Adrenal gland (tissue), 12 donors: ENCODE results near the gene STX4. TPM values are rescaled to one million over a fixed set of nuclear protein-coding genes. Genes with fewer than 3 reads are reported as not detected.
A peak's percentile ranks its signal among the peaks of the same experiment; 100 is the strongest.

Experiments
- DNase-seq, 7 donors: peaks; one replicate each; pipeline ENCODE4 v3.0.0-alpha.2; 2019 to 2020
- H3K27ac ChIP-seq, 5 donors: fragments of 200-600 bp; sonication (generic) in 4 of 5; 1 replicate in 3 of 5; 2 replicates in 2 of 5; pipeline versions ENCODE4 v1.5.1 to v1.8.0; 2016 to 2020; ENCODE audit warnings: mild to moderate bottlenecking in 1 of 5
- H3K27me3 ChIP-seq: fragments of 200-600 bp; 2 replicates; pipeline ENCODE4 v1.8.0; 2021
- H3K36me3 ChIP-seq, 2 donors: fragments of 200-600 bp; replicated peaks in 1 of 2; 1 replicate in 1 of 2; 2 replicates in 1 of 2; pipeline versions ENCODE4 v1.5.1 to v1.8.0; 2018 to 2022
- H3K4me1 ChIP-seq, 2 donors: fragments of 200-600 bp; replicated peaks in 1 of 2; 1 replicate in 1 of 2; 2 replicates in 1 of 2; pipeline versions ENCODE4 v1.5.1 to v1.8.0; 2018 to 2021
- H3K4me3 ChIP-seq, 4 donors: fragments of 200-600 bp; sonication (generic) in 3 of 4; one replicate each; pipeline ENCODE4 v1.5.1; 2016 to 2018
- H3K9me3 ChIP-seq, 3 donors: fragments of 200-600 bp; sonication (generic) in 1 of 3; replicated peaks in 1 of 3; 1 replicate in 2 of 3; 2 replicates in 1 of 3; pipeline versions ENCODE4 v1.5.1 to v1.8.0; 2016 to 2021
- POLR2A ChIP-seq, 2 donors: fragments of 450-650 bp; IDR thresholded peaks; one replicate each; pipeline ENCODE4 v1.6.1; 2017; ENCODE audit warnings: antibody characterized with exemption in 2 of 2, mild to moderate bottlenecking in 2 of 2, moderate library complexity in 1 of 2
- WGBS, 4 donors: extraction: QIAGEN DNeasy Blood & Tissue Kit in 2 of 4; methylation state at CpG; one replicate each; pipeline versions ENCODE4 v1.1.5 to v1.1.7; 2013 to 2017; 5-methylcytosine and 5-hydroxymethylcytosine counted together
- intact Hi-C, 2 donors: fragments of 100-400 bp; cut with DNase I; formaldehyde crosslinking; loops; one replicate each; pipeline versions ENCODE4 v1.14.1 to v1.15.0; 2022 to 2023
- polyA plus RNA-seq, 3 donors: library from polyadenylated mRNA; stranded (reverse); fragments of 200-250 nt in 2 of 3; fragments of 350-450 nt in 1 of 3; fragmentation: Illumina TruSeq in 1 of 3; extraction: RNeasy Lipid Tissue Mini Kit (QIAGEN cat#74804) in 1 of 3; gene quantifications; one replicate each; pipeline ENCODE4 v1.2.3, GENCODE V29; 2013 to 2014
- total RNA-seq, 9 donors: library from RNA; depleted of rRNA in 4 of 9; stranded (reverse); fragments of >200 nt in 4 of 9; fragments of 120-200 nt in 1 of 9; fragmentation: NEBNext Ultra II Directional in 1 of 9; extraction: Animal tissue kit (Norgen Biotek cat#: 25700) in 1 of 9; gene quantifications; one replicate each; pipeline versions ENCODE4 v1.1.0 to v1.2.4, GENCODE V29; 2013 to 2023
- TF ChIP-seq, protein P1 (sequence below), 6 experiments: fragments of 450-650 bp in 4 of 6; fragments of 200-600 bp in 2 of 6; sonication (generic) in 1 of 6; IDR thresholded peaks; 1 replicate in 5 of 6; 2 replicates in 1 of 6; pipeline versions ENCODE4 v1.5.1 to v1.8.0; 2016 to 2021; ENCODE audit warnings: antibody characterized with exemption in 6 of 6, mild to moderate bottlenecking in 2 of 6, moderate library complexity in 1 of 6
- donor health status: healthy with polysubstance abuse.
- donor health status: Bipolar disorder and iron deficiency.
- donor health status: DM: yes; HTN: yes; CAD: no.
- donor health status: DM: no; HTN: no; CAD: no.
- donor health status: DM: no; HTN: no; CAD: no.
- donor health status: DM: yes; HTN: yes; CAD: no.

STX4 gene
- total and polyA plus RNA-seq, 12 donors = 25.0 to 225 (median 58.0) TPM

DNA sequence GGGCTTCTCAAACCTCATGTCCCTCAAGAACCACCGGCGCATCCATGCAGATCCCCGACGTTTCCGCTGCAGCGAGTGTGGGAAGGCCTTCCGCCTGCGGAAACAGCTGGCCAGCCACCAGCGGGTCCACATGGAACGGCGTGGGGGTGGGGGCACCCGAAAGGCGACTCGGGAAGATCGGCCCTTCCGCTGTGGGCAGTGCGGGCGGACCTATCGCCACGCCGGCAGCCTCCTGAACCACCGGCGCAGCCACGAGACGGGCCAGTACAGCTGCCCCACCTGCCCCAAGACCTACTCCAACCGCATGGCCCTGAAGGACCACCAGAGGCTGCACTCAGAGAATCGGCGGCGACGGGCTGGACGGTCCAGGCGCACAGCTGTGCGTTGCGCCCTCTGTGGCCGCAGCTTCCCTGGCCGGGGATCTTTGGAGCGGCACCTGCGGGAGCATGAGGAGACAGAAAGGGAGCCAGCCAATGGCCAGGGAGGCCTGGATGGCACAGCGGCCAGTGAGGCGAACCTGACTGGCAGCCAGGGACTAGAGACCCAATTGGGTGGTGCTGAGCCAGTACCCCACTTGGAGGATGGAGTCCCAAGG, 46.8 kb downstream of the STX4 start:
- Histone ChIP-seq H3K4me3 (no peak overlapping the region), H3K36me3 (peaks cover 0 to 51% of the 10 kb centered on the region in 2 donors), H3K27me3 (no peaks in the 10 kb centered on the region), H3K4me1 (peaks cover 0 to 6% of the 10 kb centered on the region in 2 donors), H3K27ac (no peak overlapping the region), H3K9me3 (no peaks in the 10 kb centered on the region)
- intact Hi-C loops = loop anchor here in 1 of 2 donors (10.0 kb wide), 1 partner anchor 65 kb away; no protein-coding TSS in a partner anchor
- DNase-seq = peak in 2 of 7 donors; percentile 18 to 29
- 93 to 99% (median 96%) methylated on average over 11 to 40 of the region's 40 CpGs for WGBS, 4 donors
- TF ChIP-seq, protein P1, sequence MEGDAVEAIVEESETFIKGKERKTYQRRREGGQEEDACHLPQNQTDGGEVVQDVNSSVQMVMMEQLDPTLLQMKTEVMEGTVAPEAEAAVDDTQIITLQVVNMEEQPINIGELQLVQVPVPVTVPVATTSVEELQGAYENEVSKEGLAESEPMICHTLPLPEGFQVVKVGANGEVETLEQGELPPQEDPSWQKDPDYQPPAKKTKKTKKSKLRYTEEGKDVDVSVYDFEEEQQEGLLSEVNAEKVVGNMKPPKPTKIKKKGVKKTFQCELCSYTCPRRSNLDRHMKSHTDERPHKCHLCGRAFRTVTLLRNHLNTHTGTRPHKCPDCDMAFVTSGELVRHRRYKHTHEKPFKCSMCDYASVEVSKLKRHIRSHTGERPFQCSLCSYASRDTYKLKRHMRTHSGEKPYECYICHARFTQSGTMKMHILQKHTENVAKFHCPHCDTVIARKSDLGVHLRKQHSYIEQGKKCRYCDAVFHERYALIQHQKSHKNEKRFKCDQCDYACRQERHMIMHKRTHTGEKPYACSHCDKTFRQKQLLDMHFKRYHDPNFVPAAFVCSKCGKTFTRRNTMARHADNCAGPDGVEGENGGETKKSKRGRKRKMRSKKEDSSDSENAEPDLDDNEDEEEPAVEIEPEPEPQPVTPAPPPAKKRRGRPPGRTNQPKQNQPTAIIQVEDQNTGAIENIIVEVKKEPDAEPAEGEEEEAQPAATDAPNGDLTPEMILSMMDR (IDR thresholded peaks at IDR 0.05) = no peak
- no peak for TF ChIP-seq POLR2A (IDR thresholded peaks at IDR 0.05)

DNA sequence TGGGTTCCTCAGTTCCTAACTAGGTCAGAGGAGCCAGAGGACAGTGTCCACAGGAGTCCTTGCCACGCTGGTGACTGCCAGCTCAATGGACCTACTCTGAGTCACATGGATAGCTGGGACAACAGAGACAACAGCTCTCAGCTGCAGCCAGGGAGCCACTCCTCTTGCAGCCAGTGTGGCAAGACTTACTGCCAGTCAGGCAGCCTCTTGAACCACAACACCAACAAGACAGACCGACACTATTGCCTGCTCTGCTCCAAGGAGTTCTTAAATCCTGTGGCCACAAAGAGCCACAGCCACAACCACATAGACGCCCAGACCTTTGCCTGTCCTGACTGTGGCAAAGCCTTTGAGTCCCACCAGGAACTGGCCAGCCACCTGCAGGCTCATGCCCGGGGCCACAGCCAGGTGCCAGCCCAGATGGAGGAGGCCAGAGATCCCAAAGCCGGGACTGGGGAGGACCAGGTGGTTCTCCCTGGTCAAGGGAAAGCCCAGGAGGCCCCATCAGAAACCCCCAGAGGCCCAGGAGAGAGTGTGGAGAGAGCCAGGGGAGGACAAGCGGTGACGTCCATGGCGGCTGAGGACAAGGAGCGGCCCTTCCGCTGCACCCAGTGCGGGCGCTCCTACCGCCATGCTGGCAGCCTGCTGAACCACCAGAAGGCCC, 47.5 kb downstream of the STX4 start:
- no peaks in the 10 kb centered on the region for H3K9me3 ChIP-seq
- no peaks in the 10 kb centered on the region for H3K27me3 ChIP-seq
- no peak overlapping the region for H3K27ac ChIP-seq
- no peak overlapping the region for H3K4me3 ChIP-seq
- H3K4me1 ChIP-seq = no peaks in the 10 kb centered on the region
- DNase-seq = no peak
- intact Hi-C loops = loop anchor here in 1 of 2 donors (10.0 kb wide), 1 partner anchor 64 kb away; no protein-coding TSS in a partner anchor
- 87 to 95% (median 93%) methylated on average over 3 to 13 of the region's 13 CpGs for WGBS, 4 donors
- peaks cover 0 to 51% of the 10 kb centered on the region in 2 donors for H3K36me3 ChIP-seq
- TF ChIP-seq POLR2A (IDR thresholded peaks at IDR 0.05) = no peak
- TF ChIP-seq, protein P1 (IDR thresholded peaks at IDR 0.05) = no peak

DNA sequence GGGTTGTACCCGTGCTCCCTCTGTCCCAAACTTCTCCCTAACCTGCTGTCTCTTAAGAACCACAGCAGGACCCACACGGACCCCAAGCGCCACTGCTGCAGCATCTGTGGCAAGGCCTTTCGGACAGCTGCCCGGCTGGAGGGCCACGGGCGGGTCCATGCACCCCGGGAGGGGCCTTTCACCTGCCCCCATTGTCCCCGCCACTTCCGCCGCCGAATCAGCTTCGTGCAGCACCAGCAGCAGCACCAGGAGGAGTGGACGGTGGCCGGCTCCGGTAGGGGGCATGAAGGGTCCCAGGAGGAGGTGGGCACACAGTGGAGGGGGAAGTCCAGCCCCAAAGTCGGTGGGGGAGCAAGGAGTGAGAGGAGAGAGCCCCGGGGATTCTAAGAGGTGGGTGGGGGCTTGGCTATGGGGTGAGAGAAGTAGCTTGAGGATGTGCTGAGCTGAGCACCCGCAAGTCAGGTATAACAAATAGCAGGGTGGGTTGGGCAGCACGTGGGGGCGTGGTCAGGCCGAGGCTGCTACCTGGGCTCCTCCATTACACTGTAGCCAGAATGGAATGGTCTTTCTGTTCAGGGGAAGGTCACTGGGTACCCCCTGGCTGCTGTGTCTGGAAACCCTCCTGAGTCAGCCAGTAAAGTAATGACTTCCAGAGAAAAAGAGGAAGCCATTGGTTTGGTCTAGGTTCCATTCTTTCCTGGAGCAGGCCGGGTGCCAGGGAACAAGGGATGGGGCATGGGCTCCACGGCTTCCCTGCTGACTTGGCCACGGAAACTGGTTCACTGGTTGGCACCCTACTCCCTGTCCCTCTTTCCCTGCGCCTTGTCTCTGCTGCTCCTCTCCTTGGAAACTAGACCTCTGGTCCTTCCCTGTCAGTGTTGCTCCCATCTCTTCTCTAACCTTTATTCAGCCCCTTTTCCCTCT, 48.3 kb downstream of the STX4 start:
- peak in 2 of 7 donors; percentile 32 to 33 for DNase-seq
- no peaks in the 10 kb centered on the region for H3K4me1 ChIP-seq
- TF ChIP-seq POLR2A (IDR thresholded peaks at IDR 0.05) = no peak
- TF ChIP-seq, protein P1 (IDR thresholded peaks at IDR 0.05) = no peak
- no peak overlapping the region for H3K4me3 ChIP-seq
- no peaks in the 10 kb centered on the region for H3K27me3 ChIP-seq
- H3K9me3 ChIP-seq = no peaks in the 10 kb centered on the region
- H3K36me3 ChIP-seq = peaks cover 0 to 46% of the 10 kb centered on the region in 2 donors
- intact Hi-C loops = loop anchor here in 1 of 2 donors (10.0 kb wide), 1 partner anchor 63 kb away; no protein-coding TSS in a partner anchor
- no peak overlapping the region for H3K27ac ChIP-seq
- WGBS, 4 donors = 85 to 87% (median 85%) methylated on average over 17 to 26 of the region's 26 CpGs
